ENCODE results near the gene TECPR1.
"Not testable (repeated sequence)": the region's sequence is repeated elsewhere in the genome, so short reads cannot be mapped to it uniquely, and the experiment has no call there.

Gene TECPR1

GRCh38 chr7:98223898-98224700, 27.9 kb downstream of the TECPR1 start:
- DNase-seq, result no peak

GRCh38 chr7:98223351-98223897, 28.6 kb downstream of the TECPR1 start:
- no peak for DNase-seq

GRCh38 chr7:98222533-98223195, 29.4 kb downstream of the TECPR1 start:
- DNase-seq, result no peak

GRCh38 chr7:98221611-98222532, 30.2 kb downstream of the TECPR1 start:
- no peak for DNase-seq

GRCh38 chr7:98219382-98219781, 32.6 kb downstream of the TECPR1 start:
- not testable (repeated sequence) for DNase-seq

GRCh38 chr7:98217623-98218582, 34.1 kb downstream of the TECPR1 start:
- DNase-seq, result no peak

GRCh38 chr7:98216941-98217622, 35.0 kb downstream of the TECPR1 start:
- DNase-seq, result no peak

GRCh38 chr7:98215561-98216495, 36.2 kb downstream of the TECPR1 start:
- no peak for DNase-seq

- no peak for DNase-seq
Observed at GRCh38 chr7:98214811-98215321, 37.2 kb downstream of the TECPR1 start.

GRCh38 chr7:98213888-98214810, 37.9 kb downstream of the TECPR1 start:
- no peak for DNase-seq

GRCh38 chr7:98213296-98213887, 38.6 kb downstream of the TECPR1 start:
- no peak for DNase-seq

GRCh38 chr7:98212532-98213041, 39.4 kb downstream of the TECPR1 start:
- DNase-seq, result no peak

GRCh38 chr7:98211676-98212531, 40.1 kb downstream of the TECPR1 start:
- no peak for DNase-seq

- peak; percentile 28 for DNase-seq
Observed at GRCh38 chr7:98211221-98211675, 40.8 kb downstream of the TECPR1 start, which contains the start of gene BHLHA15. TSS of gene BHLHA15 (plus strand) at chr7:98211439. CDS start at chr7:98212310, 871 bp downstream.

GRCh38 chr7:98210513-98211220, 41.4 kb downstream of the TECPR1 start:
- DNase-seq, result no peak

Data from stimulated activated CD4-positive, alpha-beta T cell treated with anti-CD3 and anti-CD28 coated beads, Interleukin-12 subunit alpha, Interleukin-12 subunit beta, amount 100 ng/mL, for 4 hours (primary cell).